A673 (cell line): ENCODE results near the gene SELENOT. TPM values are rescaled to one million over a fixed set of nuclear protein-coding genes. Genes with fewer than 3 reads are reported as not detected.

Experiments
- BruUV-seq: library from RNA; stranded (reverse); fragments of 400-500 nt; replicated peaks from 2 replicates; lab custom pipeline; 2021; lab: Mats Ljungman, UMichigan
- CTCF ChIA-PET: fragments of 300-600 bp; sonication (Branson Sonifier 250); formaldehyde crosslinking; loops from one replicate; lab custom pipeline; 2022; ENCODE audit warnings: antibody characterized with exemption; lab: Charles Lee
- POLR2A ChIA-PET: fragments of 300-600 bp; sonication (Branson Sonifier 250); formaldehyde crosslinking; loops from one replicate; lab custom pipeline; 2022; ENCODE audit warnings: antibody characterized with exemption; ENCODE audit not compliant: low non-redundant PET; lab: Charles Lee
- DNase-seq: peaks from one replicate; pipeline ENCODE4 v3.0.0-alpha.2; 2015; ENCODE audit warnings: low spot score
- H3K27ac ChIP-seq: fragments of 200-600 bp; sonication (generic); 2 replicates; pipeline ENCODE4 v1.5.1; 2016; ENCODE audit warnings: mixed run types, low read depth, mild to moderate bottlenecking, mixed read lengths, antibody characterized with exemption, low read length; ENCODE audit not compliant: poor library complexity, severe bottlenecking
- H3K27me3 ChIP-seq: fragments of 200-600 bp; sonication (generic); replicated peaks from 2 replicates; pipeline ENCODE4 v1.6.1; 2017; ENCODE audit warnings: mixed run types, low read depth, mild to moderate bottlenecking, mixed read lengths, antibody characterized with exemption, low read length; ENCODE audit not compliant: insufficient read depth, poor library complexity
- H3K36me3 ChIP-seq: fragments of 200-600 bp; sonication (generic); 2 replicates; pipeline ENCODE4 v1.6.1; 2016; ENCODE audit warnings: mixed run types, mild to moderate bottlenecking, mixed read lengths, antibody characterized with exemption, low read length; ENCODE audit not compliant: insufficient read depth, poor library complexity, severe bottlenecking
- H3K4me1 ChIP-seq: fragments of 200-600 bp; sonication (generic); 2 replicates; pipeline ENCODE4 v1.6.1; 2017; ENCODE audit warnings: mixed run types, mild to moderate bottlenecking, mixed read lengths, antibody characterized with exemption, low read length; ENCODE audit not compliant: insufficient read depth, poor library complexity, severe bottlenecking
- H3K4me3 ChIP-seq: fragments of 200-600 bp; sonication (generic); 2 replicates; pipeline ENCODE4 v1.5.1; 2016; ENCODE audit warnings: low read depth, mixed run types, mild to moderate bottlenecking, mixed read lengths, low read length; ENCODE audit not compliant: poor library complexity, severe bottlenecking
- H3K9me3 ChIP-seq: fragments of 200-600 bp; sonication (generic); 2 replicates; pipeline ENCODE4 v1.6.1; 2016; ENCODE audit warnings: mixed run types, low read depth, mild to moderate bottlenecking, mixed read lengths, antibody characterized with exemption, low read length; ENCODE audit not compliant: poor library complexity, severe bottlenecking
- CTCF ChIP-seq: fragments of 300-800, 200-600 bp; sonication (generic); conservative IDR thresholded peaks from 2 replicates; pipeline ENCODE4 v1.5.1; 2017; ENCODE audit warnings: low read depth, mild to moderate bottlenecking, antibody characterized with exemption, low read length, moderate library complexity, mixed read lengths
- EZH2 ChIP-seq: fragments of 200-600 bp; sonication (generic); IDR thresholded peaks from 2 replicates; pipeline ENCODE4 v1.6.1; 2017; ENCODE audit warnings: borderline replicate concordance, low read depth, mild to moderate bottlenecking, mixed read lengths, antibody characterized with exemption, low read length; ENCODE audit not compliant: poor library complexity, severe bottlenecking
- intact Hi-C: fragments of 100-400 bp; cut with micrococcal nuclease; formaldehyde crosslinking; loops from one replicate; pipeline ENCODE4 v1.10.0; 2022; ENCODE audit not compliant: unreplicated experiment
- total RNA-seq: library from RNA; stranded (reverse); gene quantifications from 2 replicates; pipeline ENCODE4 v1.2.3, GENCODE V29; 2021

The SELENOT gene
- total RNA-seq, 1 experiment from 2014 or later, result 108 TPM

GRCh38 chr3:150666167-150666566 lies 63.0 kb downstream of the SELENOT start:
- Histone ChIP-seq H3K4me1 (no peaks in the 10 kb centered on the region), H3K9me3 (no peaks in the 10 kb centered on the region), H3K27me3 (peaks cover 11% of the 10 kb centered on the region), H3K36me3 (no peaks in the 10 kb centered on the region), H3K4me3 (no peak overlapping the region), H3K27ac (no peak overlapping the region)
- intact Hi-C loops, result no loop called here
- ChIA-PET POLR2A (no interaction called here), CTCF (no interaction called here)
- no peak for TF ChIP-seq EZH2
- DNase-seq, result no peak
- no TSS peak for BruUV-seq

GRCh38 chr3:150673966-150674365 lies 70.8 kb downstream of the SELENOT start:
- H3K4me1 ChIP-seq, result no peaks in the 10 kb centered on the region
- no peaks in the 10 kb centered on the region for H3K36me3 ChIP-seq
- intact Hi-C loops, result no loop called here
- BruUV-seq, result no TSS peak
- H3K4me3 ChIP-seq, result no peak overlapping the region
- POLR2A ChIA-PET, result no interaction called here
- CTCF ChIA-PET, result no interaction called here
- no peak for DNase-seq
- peaks cover 6% of the 10 kb centered on the region for H3K27me3 ChIP-seq
- TF ChIP-seq EZH2 (no peak), CTCF (no peak)
- peaks cover 14% of the 10 kb centered on the region for H3K9me3 ChIP-seq
- H3K27ac ChIP-seq, result no peak overlapping the region

GRCh38 chr3:150675587-150675986 lies 72.5 kb downstream of the SELENOT start:
- H3K27me3 ChIP-seq, result no peaks in the 10 kb centered on the region
- H3K9me3 ChIP-seq, result peaks cover 14% of the 10 kb centered on the region
- intact Hi-C loops, result no loop called here
- no peak overlapping the region for H3K4me3 ChIP-seq
- DNase-seq, result no peak
- no peaks in the 10 kb centered on the region for H3K4me1 ChIP-seq
- H3K27ac ChIP-seq, result no peak overlapping the region
- BruUV-seq, result no TSS peak
- ChIA-PET CTCF (no interaction called here), POLR2A (no interaction called here)
- no peak for TF ChIP-seq CTCF
- no peak for TF ChIP-seq EZH2
- no peaks in the 10 kb centered on the region for H3K36me3 ChIP-seq

Other genes starting within 250 kb of the SELENOT start
- 28.8 and 28.9 TPM in 2 replicates for gene TSC22D2, start 195.0 kb upstream of the SELENOT start, total RNA-seq
- gene SERP1, start 56.8 kb upstream of the SELENOT start, total RNA-seq, result 86.5 and 91.7 TPM in 2 replicates
- gene EIF2A, start 56.5 kb upstream of the SELENOT start, total RNA-seq, result 105 and 113 TPM in 2 replicates
- gene ERICH6, start 100.6 kb downstream of the SELENOT start, total RNA-seq, result 0.24 and 0.32 TPM in 2 replicates
- 26.8 and 28.8 TPM in 2 replicates for gene SIAH2, start 159.8 kb downstream of the SELENOT start, total RNA-seq